RWPE2 (cell line): ENCODE measurements around the gene KXD1.
A peak's percentile ranks its signal among the peaks of the same experiment; 100 is the strongest.

ENCODE experiments used
- ATAC-seq: fragments of 200-7000 bp; cut with Tn5 transposase; 3 replicates; pipeline ENCODE4 v1.9.1; 2021; ENCODE audit warnings: low read depth
- DNase-seq: peaks from one replicate; pipeline ENCODE4 v3.0.0-alpha.2; 2020; ENCODE audit warnings: low spot score
- H3K27ac ChIP-seq: fragments of 450-650 bp; 2 replicates; pipeline ENCODE4 v1.5.1; 2017; ENCODE audit warnings: mild to moderate bottlenecking; ENCODE audit not compliant: poor library complexity, severe bottlenecking
- H3K27me3 ChIP-seq: fragments of 250-450 bp; sonication (Bioruptor Pico); 2 replicates; pipeline ENCODE4 v1.5.1; 2021; ENCODE audit warnings: mild to moderate bottlenecking, moderate library complexity; ENCODE audit not compliant: insufficient read depth, poor library complexity, severe bottlenecking
- H3K36me3 ChIP-seq: fragments of 250-450 bp; sonication (Bioruptor Pico); 2 replicates; pipeline ENCODE4 v1.5.1; 2020; ENCODE audit warnings: low read depth, mild to moderate bottlenecking, moderate library complexity
- H3K4me1 ChIP-seq: fragments of 250-450 bp; sonication (Bioruptor Pico); 2 replicates; pipeline ENCODE4 v1.5.1; 2021; ENCODE audit warnings: mild to moderate bottlenecking, moderate library complexity; ENCODE audit not compliant: insufficient read depth, poor library complexity, severe bottlenecking
- H3K4me3 ChIP-seq: fragments of 250-450 bp; sonication (Bioruptor Pico); 2 replicates; pipeline ENCODE4 v1.5.1; 2021; ENCODE audit warnings: mild to moderate bottlenecking, moderate library complexity; ENCODE audit not compliant: severe bottlenecking
- H3K9me3 ChIP-seq: fragments of 250-450 bp; sonication (Bioruptor Pico); 2 replicates; pipeline ENCODE4 v1.5.1; 2021; ENCODE audit warnings: mild to moderate bottlenecking, moderate library complexity; ENCODE audit not compliant: severe bottlenecking
- TF ChIP-seq, protein P1 (sequence below): fragments of 450-650 bp; IDR thresholded peaks from one replicate; pipeline ENCODE4 v1.5.1; 2017; ENCODE audit warnings: mild to moderate bottlenecking, moderate library complexity; ENCODE audit not compliant: poor library complexity, severe bottlenecking

The KXD1 gene

DNA sequence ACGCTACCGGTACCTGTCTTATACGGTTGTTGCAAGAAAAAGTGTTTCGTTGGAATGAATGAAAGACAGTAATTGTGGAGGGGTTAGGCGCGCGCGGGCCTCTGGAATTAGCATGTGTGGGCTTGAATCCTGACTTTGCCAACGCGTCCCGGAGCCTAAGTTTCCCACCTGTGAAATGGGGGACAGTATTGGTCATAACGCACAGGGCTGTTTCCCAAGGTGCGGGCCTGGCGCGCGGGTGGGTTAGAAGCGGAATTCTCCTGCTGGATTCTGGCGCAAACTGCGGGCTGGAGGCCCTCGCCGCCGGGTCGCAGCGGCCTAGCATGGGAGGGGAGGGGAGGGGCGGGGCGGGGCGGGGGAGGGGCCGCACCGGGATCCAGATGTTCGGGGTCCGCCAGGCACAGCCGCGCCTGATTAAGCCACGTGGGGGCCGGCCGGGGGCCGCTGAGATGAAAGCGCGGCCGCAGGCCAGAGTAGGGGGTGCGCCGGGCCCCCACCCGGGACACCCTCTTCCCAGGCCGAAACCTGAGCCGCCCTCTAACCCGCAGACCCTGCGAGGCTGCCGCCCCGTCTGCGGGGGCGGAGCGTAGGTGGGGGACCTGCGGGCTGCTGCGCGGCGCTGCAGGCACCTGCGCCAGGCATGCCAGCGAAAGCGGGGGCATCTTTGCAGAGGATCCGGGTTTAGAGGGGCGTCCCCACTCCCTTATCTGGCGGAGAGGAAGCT, 53.8 kb downstream of the KXD1 start:
- Histone ChIP-seq H3K4me3 (no peak overlapping the region), H3K9me3 (no peaks in the 10 kb centered on the region), H3K36me3 (no peaks in the 10 kb centered on the region), H3K27me3 (peaks cover 78% of the 10 kb centered on the region), H3K27ac (no peak overlapping the region), H3K4me1 (peaks cover 8% of the 10 kb centered on the region)
- TF ChIP-seq, protein P1, sequence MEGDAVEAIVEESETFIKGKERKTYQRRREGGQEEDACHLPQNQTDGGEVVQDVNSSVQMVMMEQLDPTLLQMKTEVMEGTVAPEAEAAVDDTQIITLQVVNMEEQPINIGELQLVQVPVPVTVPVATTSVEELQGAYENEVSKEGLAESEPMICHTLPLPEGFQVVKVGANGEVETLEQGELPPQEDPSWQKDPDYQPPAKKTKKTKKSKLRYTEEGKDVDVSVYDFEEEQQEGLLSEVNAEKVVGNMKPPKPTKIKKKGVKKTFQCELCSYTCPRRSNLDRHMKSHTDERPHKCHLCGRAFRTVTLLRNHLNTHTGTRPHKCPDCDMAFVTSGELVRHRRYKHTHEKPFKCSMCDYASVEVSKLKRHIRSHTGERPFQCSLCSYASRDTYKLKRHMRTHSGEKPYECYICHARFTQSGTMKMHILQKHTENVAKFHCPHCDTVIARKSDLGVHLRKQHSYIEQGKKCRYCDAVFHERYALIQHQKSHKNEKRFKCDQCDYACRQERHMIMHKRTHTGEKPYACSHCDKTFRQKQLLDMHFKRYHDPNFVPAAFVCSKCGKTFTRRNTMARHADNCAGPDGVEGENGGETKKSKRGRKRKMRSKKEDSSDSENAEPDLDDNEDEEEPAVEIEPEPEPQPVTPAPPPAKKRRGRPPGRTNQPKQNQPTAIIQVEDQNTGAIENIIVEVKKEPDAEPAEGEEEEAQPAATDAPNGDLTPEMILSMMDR = no peak
- DNase-seq (peak; percentile 50), ATAC-seq (no peak)

GRCh38 chr19:18612051-18612771, 54.5 kb downstream of the KXD1 start:
- H3K4me1 ChIP-seq = peaks cover 8% of the 10 kb centered on the region
- H3K27ac ChIP-seq = no peak overlapping the region
- H3K9me3 ChIP-seq = no peaks in the 10 kb centered on the region
- H3K27me3 ChIP-seq = peaks cover 77% of the 10 kb centered on the region
- TF ChIP-seq, protein P1 = no peak
- DNase-seq (peak; percentile 45), ATAC-seq (peak; percentile 26; the same call in 2 of the 3 replicates)
- peak overlapping the region; percentile 17 for H3K4me3 ChIP-seq
- H3K36me3 ChIP-seq = no peaks in the 10 kb centered on the region

DNA sequence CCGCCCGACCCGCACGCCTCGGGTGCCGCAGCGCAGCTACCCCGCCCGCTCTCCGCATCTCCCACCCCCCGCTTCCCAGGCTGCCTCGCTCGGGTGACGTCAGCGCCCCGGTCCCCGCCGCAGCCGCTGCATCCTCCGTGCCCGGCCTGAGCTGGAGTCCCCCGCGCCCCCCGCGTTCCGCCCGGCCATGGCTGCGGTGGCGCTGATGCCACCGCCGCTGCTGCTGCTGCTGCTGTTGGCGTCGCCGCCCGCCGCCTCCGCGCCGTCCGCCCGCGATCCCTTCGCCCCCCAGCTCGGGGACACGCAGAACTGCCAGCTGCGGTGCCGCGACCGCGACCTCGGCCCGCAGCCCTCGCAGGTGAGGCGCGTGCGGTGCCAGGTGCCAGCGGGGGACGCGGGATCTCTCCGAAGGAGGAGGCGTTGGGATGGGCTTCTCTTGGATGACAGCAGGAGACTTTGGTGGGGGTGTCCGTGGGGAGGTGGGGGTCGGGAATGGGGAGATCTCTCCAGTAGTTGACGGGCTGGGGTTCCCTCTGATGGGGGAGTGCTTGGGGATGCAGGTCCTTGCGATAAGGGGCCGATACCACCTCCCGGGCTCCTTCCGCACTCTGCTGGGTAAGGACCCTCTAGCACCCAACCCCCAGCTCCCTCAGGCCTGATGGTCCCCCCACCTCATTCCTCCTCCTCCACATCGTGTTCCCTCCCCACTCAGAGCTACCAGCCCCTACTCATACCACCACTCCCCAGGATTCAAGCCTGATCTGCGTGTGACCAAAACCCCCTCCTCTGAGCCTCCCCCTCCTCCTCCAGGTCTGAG, 55.3 kb downstream of the KXD1 start, which contains the start of gene TMEM59L:
Gene TMEM59L (plus strand): TSS at position 99 of the 817 bp plus-strand sequence. CDS start 89 bp downstream, at position 188.
- Histone ChIP-seq H3K27me3 (peaks cover 70% of the 10 kb centered on the region), H3K4me3 (peak within 1 kb of the TSS; percentile 17), H3K27ac (no peak within 1 kb of the TSS), H3K9me3 (no peaks in the 10 kb centered on the region), H3K36me3 (no peaks in the 10 kb centered on the region), H3K4me1 (peaks cover under 1% of the 10 kb centered on the region)
- ATAC-seq = no peak
- TF ChIP-seq, protein P1 = no peak
- DNase-seq = no peak

GRCh38 chr19:18613589-18614234, 56.0 kb downstream of the KXD1 start:
- TF ChIP-seq, protein P1 = no peak
- Histone ChIP-seq H3K9me3 (no peaks in the 10 kb centered on the region), H3K4me1 (no peaks in the 10 kb centered on the region), H3K4me3 (no peak overlapping the region), H3K36me3 (no peaks in the 10 kb centered on the region), H3K27ac (no peak overlapping the region), H3K27me3 (peaks cover 62% of the 10 kb centered on the region)
- peak; percentile 48 for DNase-seq
- no peak for ATAC-seq
